ENCODE data around the gene IGSF5. TPM values are rescaled to one million over a fixed set of nuclear protein-coding genes. Genes with fewer than 3 reads are reported as not detected.
"Not testable (repeated sequence)": the region's sequence is repeated elsewhere in the genome, so short reads cannot be mapped to it uniquely, and the experiment has no call there.

Gene IGSF5
- total RNA-seq, 2 donors from 2014 or later: not detected

DNA sequence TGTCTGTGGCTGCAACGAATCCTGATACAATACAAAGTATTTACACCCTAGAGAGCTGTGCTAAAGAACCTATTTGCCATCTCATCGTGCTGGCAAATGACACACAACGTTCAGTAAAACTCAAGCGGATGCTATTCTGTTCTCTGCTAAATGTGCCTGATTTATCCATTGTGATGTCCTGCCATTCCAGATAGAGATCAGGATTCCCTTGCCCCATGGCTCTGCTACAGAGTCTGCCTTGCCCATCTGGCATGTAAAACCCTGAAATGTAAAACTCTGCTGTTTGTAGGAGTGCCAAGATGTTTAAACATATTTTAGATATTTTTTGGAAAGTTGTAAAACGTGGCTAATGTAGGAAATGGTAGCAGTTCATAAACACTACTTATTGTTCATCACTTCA, 20.0 kb upstream of the IGSF5 start:
- H3K4me1 Mint-ChIP-seq: no peaks in the 10 kb centered on the region
- H3K9me3 Mint-ChIP-seq: peaks cover 4% of the 10 kb centered on the region
- ATAC-seq (replicated peaks): no peak
- H3K4me3 Mint-ChIP-seq: no peak overlapping the region
- peaks cover 7% of the 10 kb centered on the region for H3K27me3 Mint-ChIP-seq
- no peak overlapping the region for H3K27ac Mint-ChIP-seq
- H3K36me3 Mint-ChIP-seq (ENCODE audit: low read depth): no peaks in the 10 kb centered on the region

DNA sequence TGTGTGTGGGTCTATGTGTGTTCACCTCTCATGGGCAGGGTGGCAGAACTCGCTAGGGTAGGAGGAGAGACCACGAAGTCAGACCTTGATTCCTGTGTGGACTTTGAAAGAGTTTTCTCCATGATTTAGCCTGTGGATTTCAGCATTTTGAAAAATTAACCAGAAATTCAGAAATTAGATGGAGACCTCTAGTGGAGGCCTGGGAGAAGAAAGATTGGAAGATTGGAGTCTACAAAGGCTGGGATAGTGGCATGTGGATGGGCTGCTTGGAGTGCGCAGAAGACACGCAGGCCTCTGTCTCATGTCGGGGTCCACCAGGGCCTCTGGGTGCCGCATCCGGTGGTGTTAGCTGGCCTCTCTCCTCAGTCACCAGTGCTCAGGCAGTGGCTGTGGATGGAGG, 18.9 kb upstream of the IGSF5 start:
- peaks cover 7% of the 10 kb centered on the region for H3K27me3 Mint-ChIP-seq
- peaks cover 4% of the 10 kb centered on the region for H3K9me3 Mint-ChIP-seq
- no peaks in the 10 kb centered on the region for H3K4me1 Mint-ChIP-seq
- H3K4me3 Mint-ChIP-seq: no peak overlapping the region
- no peak for ATAC-seq (replicated peaks)
- H3K27ac Mint-ChIP-seq: no peak overlapping the region
- H3K36me3 Mint-ChIP-seq (ENCODE audit: low read depth): no peaks in the 10 kb centered on the region

GRCh38 chr21:39727401-39728120, 17.4 kb upstream of the IGSF5 start:
- Mint-ChIP-seq H3K4me1 (no peaks in the 10 kb centered on the region), H3K4me3 (no peak overlapping the region), H3K27ac (no peak overlapping the region), H3K9me3 (peaks cover 4% of the 10 kb centered on the region), H3K36me3 (ENCODE audit: low read depth) (no peaks in the 10 kb centered on the region), H3K27me3 (no peaks in the 10 kb centered on the region)
- no peak for ATAC-seq (replicated peaks)

- Mint-ChIP-seq H3K36me3 (ENCODE audit: low read depth) (no peaks in the 10 kb centered on the region), H3K4me3 (no peak overlapping the region), H3K27me3 (no peaks in the 10 kb centered on the region), H3K4me1 (no peaks in the 10 kb centered on the region), H3K27ac (no peak overlapping the region), H3K9me3 (peaks cover 4% of the 10 kb centered on the region)
- ATAC-seq (replicated peaks): no peak
These were observed 16.6 kb upstream of the IGSF5 start for GRCh38 chr21:39728341-39728740.

DNA sequence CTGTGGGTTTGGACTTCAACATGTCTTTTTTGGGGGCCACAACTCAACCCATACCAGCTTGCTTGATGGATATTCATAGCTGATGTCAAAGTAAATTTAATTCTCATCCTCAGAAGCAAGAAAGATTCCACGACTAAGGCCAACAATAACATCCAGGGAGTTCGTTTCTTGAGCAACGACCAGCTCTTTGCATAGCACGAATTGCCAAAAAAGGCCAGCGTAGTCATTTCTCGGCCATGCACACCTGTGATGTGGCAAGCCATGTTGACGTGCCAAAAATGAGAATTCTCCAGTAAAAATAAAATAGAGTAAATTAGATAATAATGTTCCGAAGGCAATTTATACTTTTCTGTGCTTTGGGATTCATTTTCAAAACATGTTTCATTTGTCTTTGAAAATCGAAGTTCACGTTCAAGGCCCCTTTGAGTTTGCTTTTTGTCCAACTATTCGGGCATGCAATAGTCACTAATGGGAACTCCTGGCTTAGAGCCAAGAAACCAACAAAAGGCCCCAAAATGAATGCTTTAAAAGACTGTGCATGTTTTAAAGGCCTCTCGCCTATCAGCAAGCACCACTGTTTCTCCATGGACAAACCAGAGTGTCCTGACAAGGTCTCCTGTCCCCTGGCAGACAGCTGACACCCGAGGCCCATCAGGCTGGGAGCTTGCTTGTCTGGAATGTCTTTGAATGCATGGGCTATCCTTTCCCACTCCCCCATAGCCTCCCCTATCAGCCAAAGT, 14.4 kb upstream of the IGSF5 start:
- Mint-ChIP-seq H3K4me1 (no peaks in the 10 kb centered on the region), H3K36me3 (ENCODE audit: low read depth) (no peaks in the 10 kb centered on the region), H3K4me3 (no peak overlapping the region), H3K27me3 (no peaks in the 10 kb centered on the region), H3K27ac (no peak overlapping the region), H3K9me3 (peaks cover 4% of the 10 kb centered on the region)
- no peak for ATAC-seq (replicated peaks)

DNA sequence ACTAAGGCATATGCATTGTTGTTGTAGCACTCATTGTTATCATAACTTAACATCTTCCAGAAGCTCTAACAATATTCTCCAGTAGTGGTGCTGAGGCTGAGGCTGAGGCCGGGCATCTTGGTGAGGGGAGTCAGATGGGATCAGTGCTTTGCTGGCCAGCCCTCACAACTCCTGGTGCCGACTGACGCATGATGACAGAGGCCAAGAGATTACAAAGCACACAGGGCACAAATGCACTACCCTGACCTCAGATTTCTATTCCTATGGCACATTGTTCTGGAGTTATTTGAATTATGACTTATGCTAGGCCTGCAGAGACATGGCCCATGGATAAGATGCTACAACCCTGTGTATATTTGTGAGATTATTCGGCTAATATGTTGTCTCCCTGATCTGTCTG, 8.3 kb upstream of the IGSF5 start:
- Mint-ChIP-seq H3K9me3 (no peaks in the 10 kb centered on the region), H3K27ac (no peak overlapping the region), H3K36me3 (ENCODE audit: low read depth) (no peaks in the 10 kb centered on the region), H3K4me1 (no peaks in the 10 kb centered on the region), H3K27me3 (no peaks in the 10 kb centered on the region), H3K4me3 (no peak overlapping the region)
- ATAC-seq (replicated peaks): no peak

- Mint-ChIP-seq H3K27ac (no peak overlapping the region), H3K27me3 (no peaks in the 10 kb centered on the region), H3K9me3 (no peaks in the 10 kb centered on the region), H3K4me3 (no peak overlapping the region), H3K4me1 (no peaks in the 10 kb centered on the region), H3K36me3 (ENCODE audit: low read depth) (no peaks in the 10 kb centered on the region)
- no peak for ATAC-seq (replicated peaks)
These were observed 7.5 kb upstream of the IGSF5 start for GRCh38 chr21:39737376-39738000.

- no peak for ATAC-seq (replicated peaks)
- H3K9me3 Mint-ChIP-seq: no peaks in the 10 kb centered on the region
- no peaks in the 10 kb centered on the region for H3K4me1 Mint-ChIP-seq
- no peaks in the 10 kb centered on the region for H3K36me3 Mint-ChIP-seq (ENCODE audit: low read depth)
- H3K27me3 Mint-ChIP-seq: no peaks in the 10 kb centered on the region
- no peak overlapping the region for H3K4me3 Mint-ChIP-seq
- no peak overlapping the region for H3K27ac Mint-ChIP-seq
These were observed 6.4 kb upstream of the IGSF5 start for GRCh38 chr21:39738566-39738965.

DNA sequence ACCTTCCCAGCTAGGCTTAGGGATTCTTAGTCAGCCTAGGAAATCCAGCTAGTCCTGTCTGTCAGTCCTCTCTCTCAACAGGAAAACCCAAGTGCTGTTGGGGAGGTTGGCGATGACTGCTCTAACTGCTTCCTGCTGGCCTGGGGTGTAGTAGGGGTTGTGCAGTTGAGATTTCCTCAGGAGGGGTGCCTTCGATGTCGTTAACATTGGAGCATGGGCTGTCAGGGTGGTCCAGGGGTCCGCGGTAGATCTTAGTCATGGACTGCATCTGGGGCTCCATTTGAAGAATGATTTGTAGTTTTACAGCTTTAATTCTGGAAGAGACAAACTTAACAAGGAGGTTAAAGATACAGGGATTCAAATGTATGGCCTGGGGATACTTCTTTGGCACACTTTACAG, 5.5 kb upstream of the IGSF5 start:
- H3K4me3 Mint-ChIP-seq; ATAC-seq (replicated peaks); H3K36me3 Mint-ChIP-seq (ENCODE audit: low read depth); H3K27me3 Mint-ChIP-seq; H3K27ac Mint-ChIP-seq; H3K4me1 Mint-ChIP-seq; H3K9me3 Mint-ChIP-seq: not testable (repeated sequence)

- H3K36me3 Mint-ChIP-seq (ENCODE audit: low read depth); H3K9me3 Mint-ChIP-seq; ATAC-seq (replicated peaks): not testable (repeated sequence)
These were observed 2.4 kb upstream of the IGSF5 start for GRCh38 chr21:39742561-39742960.

GRCh38 chr21:39745332-39745731, 349 bp downstream of the IGSF5 start:
- H3K27ac Mint-ChIP-seq; H3K4me3 Mint-ChIP-seq; H3K9me3 Mint-ChIP-seq; H3K27me3 Mint-ChIP-seq; ATAC-seq (replicated peaks); H3K36me3 Mint-ChIP-seq (ENCODE audit: low read depth); H3K4me1 Mint-ChIP-seq: not testable (repeated sequence)

More at GRCh38 chr21:39742561-39742960, 2.4 kb upstream of the IGSF5 start:
- not testable (repeated sequence) for H3K4me1 Mint-ChIP-seq, H3K27ac Mint-ChIP-seq, H3K27me3 Mint-ChIP-seq, H3K4me3 Mint-ChIP-seq

GRCh38 chr21:39750670-39751069, 5.7 kb downstream of the IGSF5 start:
- Mint-ChIP-seq H3K27me3 (no peaks in the 10 kb centered on the region), H3K4me1 (no peaks in the 10 kb centered on the region), H3K36me3 (ENCODE audit: low read depth) (no peaks in the 10 kb centered on the region), H3K4me3 (no peak overlapping the region), H3K27ac (no peak overlapping the region), H3K9me3 (peaks cover 4% of the 10 kb centered on the region)
- ATAC-seq (replicated peaks): no peak

GRCh38 chr21:39754811-39755210, 9.8 kb downstream of the IGSF5 start:
- Mint-ChIP-seq H3K4me3 (no peak overlapping the region), H3K27ac (no peak overlapping the region), H3K36me3 (ENCODE audit: low read depth) (no peaks in the 10 kb centered on the region), H3K4me1 (no peaks in the 10 kb centered on the region), H3K9me3 (peaks cover 4% of the 10 kb centered on the region), H3K27me3 (no peaks in the 10 kb centered on the region)
- ATAC-seq (replicated peaks): no peak

GRCh38 chr21:39756285-39756684, 11.3 kb downstream of the IGSF5 start:
- Mint-ChIP-seq H3K27me3 (peaks cover 3% of the 10 kb centered on the region), H3K36me3 (ENCODE audit: low read depth) (no peaks in the 10 kb centered on the region), H3K4me1 (no peaks in the 10 kb centered on the region), H3K27ac (no peak overlapping the region), H3K4me3 (no peak overlapping the region), H3K9me3 (peaks cover 7% of the 10 kb centered on the region)
- ATAC-seq (replicated peaks): no peak
